M059J (cell line): ENCODE data around the gene ESYT2. TPM values are rescaled to one million over a fixed set of nuclear protein-coding genes. Genes with fewer than 3 reads are reported as not detected.
A peak's percentile ranks its signal among the peaks of the same experiment; 100 is the strongest.
"Not testable (repeated sequence)": the region's sequence is repeated elsewhere in the genome, so short reads cannot be mapped to it uniquely, and the experiment has no call there.

Experiments used
- DNase-seq: peaks from one replicate; pipeline ENCODE4 v3.0.0-alpha.2; 2012; ENCODE audit warnings: low read depth
- total RNA-seq: library from RNA; depleted of rRNA; stranded (reverse); fragments of >200 nt; shearing (Covaris generic); gene quantifications from 2 replicates; pipeline ENCODE4 v1.2.3, GENCODE V29; 2014; rRNA removed

Gene ESYT2
- total RNA-seq, result 36.5 and 69.8 TPM in 2 replicates

DNA sequence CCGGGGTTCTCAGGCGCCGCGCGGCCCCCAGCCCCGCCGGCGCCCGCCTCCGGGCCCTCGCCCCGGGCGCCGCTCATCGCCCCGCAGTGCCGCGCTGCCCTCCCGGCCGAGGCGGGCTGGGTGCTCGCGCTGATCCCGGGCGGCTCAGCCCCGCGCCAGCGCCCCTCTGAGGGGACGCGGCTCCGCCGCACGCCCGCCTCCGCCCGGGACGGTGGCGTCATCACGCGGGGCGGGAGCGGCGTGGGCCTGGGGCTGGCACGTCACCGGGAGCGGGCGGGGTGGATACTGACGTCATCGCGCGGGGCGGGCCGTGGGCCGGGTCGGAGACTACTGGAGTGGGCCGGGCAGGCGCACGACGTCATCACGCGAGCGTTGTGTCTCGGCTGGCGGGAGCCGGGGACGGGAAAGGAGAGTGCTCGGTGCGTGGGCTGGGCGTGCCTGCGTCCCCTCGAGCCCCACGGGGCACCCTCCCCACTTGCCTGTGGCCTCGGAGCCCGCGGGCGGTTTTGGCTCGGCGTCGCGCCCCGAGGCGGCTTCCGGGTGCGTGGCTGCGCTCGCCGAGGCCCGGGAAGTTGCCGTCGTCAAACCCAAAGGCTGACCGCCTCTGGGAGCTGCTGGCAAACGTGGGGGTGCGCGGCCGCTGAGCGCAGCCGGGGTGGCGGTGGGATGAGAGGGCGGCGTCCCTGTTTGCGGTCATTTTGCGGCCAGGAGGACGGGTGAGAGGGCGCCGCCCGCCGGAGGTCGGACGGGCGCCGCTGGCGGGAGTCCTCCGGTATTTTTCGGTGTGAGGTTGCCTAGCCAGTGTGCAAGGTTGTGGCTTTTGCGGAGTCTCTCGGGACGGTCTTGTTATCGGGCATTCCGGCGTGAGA lies at the start of gene ESYT2:
Gene ESYT2, minus strand, starts transcription at position 168 of the 869 bp plus-strand sequence. Its CDS starts 91 bp downstream, at position 77.
- DNase-seq, result peak; percentile 94

- not testable (repeated sequence) for DNase-seq
Measured at GRCh38 chr7:158878151-158879079, 49.1 kb upstream of the ESYT2 start.

- DNase-seq, result no peak
Measured at GRCh38 chr7:158876984-158877383, 47.7 kb upstream of the ESYT2 start.

DNA sequence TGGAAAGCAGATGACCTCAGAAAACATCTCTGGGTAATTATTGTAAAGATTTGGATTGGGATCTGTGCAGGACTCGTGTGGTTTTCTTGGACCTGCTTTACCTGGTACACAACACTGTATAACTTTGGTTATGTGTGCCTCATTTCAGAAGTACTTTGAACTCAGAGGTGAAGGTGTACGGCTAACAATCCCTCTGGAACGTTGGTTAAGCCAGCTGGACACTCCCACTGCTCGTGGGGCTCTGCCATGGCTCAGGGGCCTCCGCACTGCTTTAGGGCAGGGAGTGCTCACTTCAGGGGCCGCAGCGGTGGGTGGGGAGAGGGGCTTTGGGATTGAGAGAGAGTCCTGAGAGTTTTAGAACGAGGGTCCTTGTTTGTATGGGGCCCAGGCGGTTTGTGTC lies 40.6 kb upstream of the ESYT2 start:
- no peak for DNase-seq

DNA sequence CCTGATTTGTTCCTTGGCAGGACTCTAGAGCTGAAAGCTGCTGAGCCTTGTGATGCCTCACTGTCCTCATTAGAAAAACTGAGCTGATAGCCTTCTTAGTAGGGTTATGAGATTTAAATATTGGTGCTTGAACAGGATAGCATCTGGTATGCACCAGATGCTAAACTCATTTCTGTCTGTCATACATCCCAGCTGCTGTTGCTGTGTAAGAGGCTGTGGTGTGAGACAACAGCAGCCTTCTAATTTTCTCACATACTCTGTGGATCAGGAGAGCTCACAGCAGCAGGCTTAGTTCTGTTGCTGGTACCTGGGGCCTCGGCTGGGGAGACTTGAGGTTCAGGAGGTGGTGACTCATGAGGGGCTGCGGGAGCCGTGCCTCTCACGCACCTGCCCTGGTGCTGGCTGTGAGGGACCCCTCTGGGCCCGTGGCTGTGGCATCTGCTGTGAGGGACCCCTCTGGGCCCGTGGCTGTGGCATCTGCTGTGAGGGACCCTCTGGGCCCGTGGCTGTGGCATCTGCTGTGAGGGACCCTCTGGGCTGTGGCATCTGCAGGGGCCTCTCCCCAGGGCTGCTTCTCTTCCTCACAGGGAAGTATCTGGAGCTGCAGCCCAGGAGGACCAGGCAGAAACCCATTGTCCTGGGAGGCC lies 39.6 kb upstream of the ESYT2 start:
- no peak for DNase-seq

GRCh38 chr7:158867214-158867984 lies 38.1 kb upstream of the ESYT2 start:
- no peak for DNase-seq

DNA sequence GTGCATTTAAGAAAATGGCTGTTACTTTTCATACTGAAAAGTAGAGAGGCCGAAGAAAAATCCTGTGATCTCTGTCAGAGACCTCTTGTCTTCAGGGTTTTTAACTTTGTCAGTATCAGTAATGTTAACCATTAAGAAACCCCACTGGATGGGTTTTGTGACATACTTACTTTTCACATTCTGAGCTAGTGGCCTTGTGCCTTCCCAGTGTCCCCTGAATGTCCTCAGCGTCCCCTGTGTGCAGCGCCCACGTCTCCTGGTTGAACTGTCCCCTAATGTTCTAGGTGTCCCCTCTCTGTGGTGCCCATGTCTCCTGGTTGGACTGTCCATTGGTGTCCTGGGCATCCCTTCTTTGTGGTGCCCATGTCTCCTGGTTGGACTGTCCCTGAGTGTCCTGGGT lies 36.7 kb upstream of the ESYT2 start:
- DNase-seq, result no peak

GRCh38 chr7:158865462-158865922 lies 36.2 kb upstream of the ESYT2 start:
- peak; percentile 14 for DNase-seq

- no peak for DNase-seq
Measured at GRCh38 chr7:158864833-158865232, 35.5 kb upstream of the ESYT2 start.

DNA sequence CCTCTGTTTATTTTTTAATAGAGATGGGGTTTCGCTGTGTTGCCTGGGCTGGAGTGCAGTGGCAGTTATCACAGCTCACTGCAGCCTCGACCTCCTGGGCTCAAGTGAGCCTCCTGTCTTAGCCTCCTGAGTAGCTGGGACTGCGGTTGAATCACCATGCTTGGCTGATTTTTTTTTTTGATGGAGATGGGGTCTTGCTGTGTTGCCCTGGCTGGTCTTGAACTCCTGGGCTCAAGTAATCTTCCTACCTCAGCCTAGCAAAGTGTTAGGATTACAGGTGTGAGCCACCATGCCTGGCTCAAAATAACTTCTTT lies 35.2 kb upstream of the ESYT2 start:
- DNase-seq, result no peak

- DNase-seq, result no peak
Measured at GRCh38 chr7:158863611-158864506, 34.5 kb upstream of the ESYT2 start.

- DNase-seq, result not testable (repeated sequence)
Measured at GRCh38 chr7:158862985-158863610, 33.8 kb upstream of the ESYT2 start.

- DNase-seq, result no peak
Measured at GRCh38 chr7:158861936-158862704, 32.8 kb upstream of the ESYT2 start.

DNA sequence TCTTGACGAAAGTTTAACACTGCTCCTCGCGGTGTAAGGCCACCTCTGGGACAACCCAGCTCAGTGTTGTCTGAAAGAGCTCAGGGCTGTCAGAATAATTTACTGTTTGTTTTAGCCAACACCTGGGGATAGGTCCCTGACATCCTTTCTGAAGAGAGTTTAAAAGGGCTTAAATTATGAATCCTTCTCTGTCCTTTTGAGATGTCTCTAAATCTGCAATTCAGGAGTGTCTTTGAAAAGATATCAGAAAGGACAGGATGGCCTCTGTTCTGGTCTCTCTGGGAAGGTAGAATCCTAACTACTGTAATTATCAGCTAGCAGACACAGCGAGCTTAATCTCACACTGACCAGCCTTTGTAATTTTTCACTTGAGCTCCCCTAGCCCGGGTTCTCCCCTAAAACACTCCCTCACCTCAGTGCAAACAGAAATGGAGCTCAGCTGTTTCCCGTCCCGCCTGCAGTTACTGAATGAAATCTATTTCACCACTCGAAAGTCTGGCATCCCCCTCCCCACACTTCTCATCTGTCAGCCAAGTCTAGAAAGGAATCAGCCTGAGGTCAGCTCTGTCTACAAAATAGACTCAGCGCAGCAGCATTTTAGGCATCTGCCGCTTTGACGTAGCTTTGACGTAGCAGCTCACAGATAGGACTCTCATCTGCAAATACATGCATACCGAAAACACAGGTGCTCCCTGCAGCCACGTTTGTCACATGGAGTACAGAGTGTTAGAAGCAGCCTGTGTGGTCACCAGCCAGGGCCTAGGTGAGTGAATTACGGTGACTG lies 31.9 kb upstream of the ESYT2 start:
- no peak for DNase-seq

- DNase-seq, result no peak
Measured at GRCh38 chr7:158860394-158860793, 31.1 kb upstream of the ESYT2 start.

GRCh38 chr7:158858592-158859503 lies 29.5 kb upstream of the ESYT2 start:
- DNase-seq, result no peak
